SIG-M5 (cell line): ENCODE data around the gene EIF4A3.

ENCODE experiments used
- DNase-seq: peaks from one replicate; lab custom pipeline; 2025; lab: John Stamatoyannopoulos, UW

EIF4A3 gene

GRCh38 chr17:80112471-80113032 is 34.4 kb downstream of the EIF4A3 start:
- DNase-seq: no peak

DNA sequence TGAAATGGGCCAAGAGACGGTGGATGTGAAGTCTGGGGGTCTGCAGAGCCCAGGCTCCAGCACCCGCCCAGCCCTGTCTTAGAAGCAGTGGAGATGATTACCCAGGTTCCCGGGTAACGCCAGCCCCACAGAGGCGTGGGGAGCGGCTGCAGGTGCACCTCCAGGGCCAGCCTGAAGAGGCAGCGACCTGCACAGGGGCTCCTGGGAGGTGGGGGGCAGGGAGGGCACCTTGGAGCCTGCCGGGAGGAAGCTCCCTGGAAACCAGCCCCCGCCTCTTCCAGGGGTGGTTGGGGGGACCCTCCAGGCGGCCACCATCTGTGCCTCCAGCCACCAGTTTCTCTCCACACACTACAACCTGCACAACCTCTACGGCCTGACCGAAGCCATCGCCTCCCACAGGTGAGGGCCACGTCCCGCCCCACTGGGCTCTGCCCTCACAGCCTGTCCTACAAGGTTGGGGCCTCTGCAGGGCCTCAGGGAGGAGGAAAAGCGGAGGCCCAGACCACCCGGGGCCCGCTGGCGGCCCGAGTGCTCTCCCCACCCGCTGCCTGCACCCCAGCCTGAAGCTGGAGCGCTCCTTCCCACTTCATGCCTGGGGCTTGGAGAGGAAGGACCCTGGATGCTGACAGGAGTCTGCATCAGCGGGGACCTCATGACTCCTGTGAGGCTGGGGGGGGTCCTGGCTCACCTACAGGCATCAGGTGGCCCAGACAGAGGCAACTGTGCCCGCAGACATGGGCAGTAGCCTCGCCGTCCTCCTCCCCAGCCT is 35.0 kb downstream of the EIF4A3 start:
- no peak for DNase-seq

DNA sequence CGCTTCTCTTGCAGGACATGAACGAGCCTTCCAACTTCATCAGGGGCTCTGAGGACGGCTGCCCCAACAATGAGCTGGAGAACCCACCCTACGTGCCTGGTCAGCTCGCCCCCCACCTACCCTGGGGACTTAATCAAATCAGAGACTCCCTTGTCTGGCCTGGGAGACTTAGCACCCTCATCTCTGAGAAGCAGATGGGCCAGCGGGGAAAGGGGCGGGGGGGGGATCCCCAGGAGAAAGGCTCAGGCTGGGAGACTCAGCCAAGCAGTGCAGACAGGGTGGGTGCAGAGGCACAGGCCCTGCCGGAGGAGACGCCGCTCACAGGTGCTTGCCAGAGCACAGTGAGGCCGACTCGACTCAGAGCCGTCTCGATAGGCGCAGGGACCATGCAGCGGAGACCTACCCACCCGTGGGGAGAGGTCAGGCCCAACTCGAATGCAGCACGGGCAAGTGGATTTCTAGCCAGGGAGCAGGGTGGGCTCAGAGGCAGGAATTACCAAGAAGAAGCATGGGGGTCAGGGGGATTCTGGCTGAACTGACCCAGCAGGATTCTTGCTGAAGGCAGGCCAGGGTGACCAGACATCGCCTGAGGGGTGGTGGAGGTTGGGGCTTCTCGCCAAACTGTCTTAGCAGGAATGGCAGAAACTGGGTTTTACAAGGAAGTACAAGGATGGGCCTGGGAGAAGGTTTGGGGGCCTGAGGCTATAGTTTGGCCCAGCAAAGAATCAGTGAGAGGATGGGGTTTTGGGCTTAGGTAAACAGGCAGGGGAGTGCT is 35.8 kb downstream of the EIF4A3 start:
- DNase-seq: no peak

- DNase-seq: no peak
Observed at GRCh38 chr17:80110447-80110812, 36.5 kb downstream of the EIF4A3 start.

- no peak for DNase-seq
Observed at GRCh38 chr17:80109713-80110446, 37.0 kb downstream of the EIF4A3 start.

DNA sequence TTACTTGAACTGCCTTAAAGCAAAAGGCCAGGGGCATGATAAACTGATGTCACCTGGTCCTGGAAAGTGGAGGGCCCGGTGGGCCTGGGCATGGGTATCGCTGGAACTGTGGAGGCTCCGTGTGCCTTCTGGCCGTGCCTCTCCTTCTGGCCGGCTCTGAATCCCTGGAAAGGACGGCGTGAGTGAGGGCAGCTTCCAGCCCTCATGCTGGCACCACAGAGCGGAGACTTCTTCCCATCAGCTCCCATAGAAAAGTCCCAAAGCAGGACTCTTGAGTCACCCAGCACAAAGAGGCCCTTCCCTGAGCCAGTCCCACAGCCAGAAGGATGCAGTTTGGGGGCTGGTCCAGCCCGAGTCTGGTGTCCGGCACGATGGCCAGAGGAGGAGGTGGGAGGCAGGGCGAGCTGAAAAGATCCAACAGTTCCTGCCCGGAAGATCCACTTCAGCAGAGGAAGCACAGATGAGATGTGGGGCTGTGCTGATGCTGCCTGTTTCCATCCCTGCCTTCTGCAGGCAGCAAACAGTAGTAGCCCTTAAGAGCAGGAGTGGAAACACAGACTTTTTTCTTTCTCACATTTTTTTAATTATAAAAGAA is 37.8 kb downstream of the EIF4A3 start:
- DNase-seq: no peak

GRCh38 chr17:80108036-80108971 is 38.6 kb downstream of the EIF4A3 start:
- no peak for DNase-seq

DNA sequence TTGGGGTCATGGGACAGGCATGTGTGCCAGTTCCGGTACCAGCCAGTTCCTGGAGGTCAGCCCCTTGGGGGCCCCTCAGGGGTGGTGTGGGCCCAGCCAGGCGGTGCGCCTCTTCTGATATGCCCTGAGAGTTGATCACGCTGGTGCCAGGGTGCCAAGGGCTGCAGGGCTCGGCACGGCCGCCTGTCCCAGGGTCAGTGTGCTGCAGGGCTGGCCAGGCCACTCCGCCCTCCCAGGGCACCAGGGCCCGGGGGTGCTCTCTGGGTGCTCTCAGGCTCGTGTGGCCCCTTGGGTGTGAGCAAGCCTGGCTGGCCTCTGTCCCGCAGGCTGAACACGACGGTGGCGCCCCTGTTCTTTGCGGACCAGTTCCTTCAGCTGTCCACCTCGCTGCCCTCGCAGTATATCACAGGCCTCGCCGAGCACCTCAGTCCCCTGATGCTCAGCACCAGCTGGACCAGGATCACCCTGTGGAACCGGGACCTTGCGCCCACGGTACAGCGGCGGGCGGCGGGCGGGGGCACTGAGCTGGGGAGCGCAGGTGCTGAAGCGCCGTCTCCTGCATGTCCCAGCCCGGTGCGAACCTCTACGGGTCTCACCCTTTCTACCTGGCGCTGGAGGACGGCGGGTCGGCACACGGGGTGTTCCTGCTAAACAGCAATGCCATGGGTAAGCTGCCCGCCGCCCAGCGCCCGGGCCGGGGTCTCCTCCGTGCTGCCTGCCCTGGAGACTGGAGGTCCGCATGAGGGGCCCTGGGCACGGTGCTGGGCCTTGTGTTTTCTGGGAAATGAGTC is 39.5 kb downstream of the EIF4A3 start:
- no peak for DNase-seq

DNA sequence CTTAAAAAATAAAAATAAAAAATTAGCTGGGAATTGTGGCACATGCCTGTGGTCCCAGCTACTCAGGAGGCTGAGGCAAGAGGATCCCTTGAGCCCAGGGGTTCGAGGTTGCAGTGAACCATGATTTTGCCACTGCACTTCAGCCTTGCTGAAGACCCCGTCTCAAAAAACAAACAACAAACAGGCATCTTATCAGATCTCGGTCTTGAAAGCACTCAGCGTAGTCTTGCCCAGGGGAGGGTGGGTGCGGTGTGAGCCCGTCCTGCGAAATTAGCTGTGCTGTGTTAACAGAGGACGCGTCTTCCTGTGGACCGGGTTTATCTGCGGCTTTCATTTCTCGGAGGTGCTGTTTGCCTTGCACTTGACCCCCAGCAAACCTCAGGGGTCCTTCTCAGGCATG is 40.2 kb downstream of the EIF4A3 start:
- DNase-seq: no peak

GRCh38 chr17:80106176-80106575 is 40.8 kb downstream of the EIF4A3 start:
- DNase-seq: no peak

DNA sequence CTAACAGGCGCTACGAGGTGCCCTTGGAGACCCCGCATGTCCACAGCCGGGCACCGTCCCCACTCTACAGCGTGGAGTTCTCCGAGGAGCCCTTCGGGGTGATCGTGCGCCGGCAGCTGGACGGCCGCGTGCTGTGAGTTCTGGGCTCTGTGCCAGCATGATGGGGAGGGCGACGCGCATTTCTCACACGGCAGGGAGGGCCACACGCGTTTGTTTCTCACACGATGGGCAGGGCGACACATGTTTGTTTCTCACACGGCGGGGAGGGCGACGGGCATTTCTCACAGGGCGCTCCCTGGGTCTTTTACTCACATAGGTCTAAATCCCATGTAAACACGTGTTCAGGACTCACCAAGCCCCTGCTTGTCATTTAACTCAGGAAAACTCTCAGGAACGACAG is 41.2 kb downstream of the EIF4A3 start:
- no peak for DNase-seq

- DNase-seq: no peak
Observed at GRCh38 chr17:80104956-80105375, 42.0 kb downstream of the EIF4A3 start.

DNA sequence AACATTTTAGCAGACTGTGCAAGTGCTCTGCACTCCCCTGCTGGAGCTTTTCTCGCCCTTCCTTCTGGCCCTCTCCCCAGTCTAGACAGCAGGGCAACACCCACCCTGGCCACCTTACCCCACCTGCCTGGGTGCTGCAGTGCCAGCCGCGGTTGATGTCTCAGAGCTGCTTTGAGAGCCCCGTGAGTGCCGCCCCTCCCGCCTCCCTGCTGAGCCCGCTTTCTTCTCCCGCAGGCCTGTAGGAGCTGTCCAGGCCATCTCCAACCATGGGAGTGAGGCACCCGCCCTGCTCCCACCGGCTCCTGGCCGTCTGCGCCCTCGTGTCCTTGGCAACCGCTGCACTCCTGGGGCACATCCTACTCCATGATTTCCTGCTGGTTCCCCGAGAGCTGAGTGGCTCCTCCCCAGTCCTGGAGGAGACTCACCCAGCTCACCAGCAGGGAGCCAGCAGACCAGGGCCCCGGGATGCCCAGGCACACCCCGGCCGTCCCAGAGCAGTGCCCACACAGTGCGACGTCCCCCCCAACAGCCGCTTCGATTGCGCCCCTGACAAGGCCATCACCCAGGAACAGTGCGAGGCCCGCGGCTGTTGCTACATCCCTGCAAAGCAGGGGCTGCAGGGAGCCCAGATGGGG is 42.5 kb downstream of the EIF4A3 start:
- DNase-seq: no peak

GRCh38 chr17:80103449-80104085 is 43.4 kb downstream of the EIF4A3 start:
- DNase-seq: no peak

GRCh38 chr17:80102664-80103448 is 44.1 kb downstream of the EIF4A3 start:
- DNase-seq: no peak

DNA sequence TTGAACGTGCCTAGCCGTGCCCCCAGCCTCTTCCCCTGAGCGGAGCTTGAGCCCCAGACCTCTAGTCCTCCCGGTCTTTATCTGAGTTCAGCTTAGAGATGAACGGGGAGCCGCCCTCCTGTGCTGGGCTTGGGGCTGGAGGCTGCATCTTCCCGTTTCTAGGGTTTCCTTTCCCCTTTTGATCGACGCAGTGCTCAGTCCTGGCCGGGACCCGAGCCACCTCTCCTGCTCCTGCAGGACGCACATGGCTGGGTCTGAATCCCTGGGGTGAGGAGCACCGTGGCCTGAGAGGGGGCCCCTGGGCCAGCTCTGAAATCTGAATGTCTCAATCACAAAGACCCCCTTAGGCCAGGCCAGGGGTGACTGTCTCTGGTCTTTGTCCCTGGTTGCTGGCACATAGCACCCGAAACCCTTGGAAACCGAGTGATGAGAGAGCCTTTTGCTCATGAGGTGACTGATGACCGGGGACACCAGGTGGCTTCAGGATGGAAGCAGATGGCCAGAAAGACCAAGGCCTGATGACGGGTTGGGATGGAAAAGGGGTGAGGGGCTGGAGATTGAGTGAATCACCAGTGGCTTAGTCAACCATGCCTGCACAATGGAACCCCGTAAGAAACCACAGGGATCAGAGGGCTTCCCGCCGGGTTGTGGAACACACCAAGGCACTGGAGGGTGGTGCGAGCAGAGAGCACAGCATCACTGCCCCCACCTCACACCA is 44.8 kb downstream of the EIF4A3 start:
- no peak for DNase-seq
